HEK293 (cell line): ENCODE measurements around the gene SORBS2.

Source experiments
- CTCF ChIA-PET: fragments of 350-600 bp; formaldehyde crosslinking; extraction: SDS; loops from one replicate; lab custom pipeline; 2021; ENCODE audit warnings: antibody characterized with exemption; lab: Yijun Ruan, JAX
- POLR2A ChIA-PET: fragments of 300-600 bp; formaldehyde crosslinking; extraction: SDS; loops from one replicate; lab custom pipeline; 2020; ENCODE audit warnings: antibody characterized with exemption, inconsistent platforms; lab: Yijun Ruan, JAX
- H3K27ac ChIP-seq: fragments of 200-500 bp; sonication (Bioruptor generic); 2 replicates; pipeline ENCODE4 v1.5.1; 2014; ENCODE audit warnings: low read depth, low read length, control low read depth, inconsistent platforms; ENCODE audit errors: extremely low read depth
- H3K36me3 ChIP-seq, 2 experiments: fragments of 200-500 bp in 1 of 2; sonication (Bioruptor generic) in 1 of 2; 1 replicate in 1 of 2; 2 replicates in 1 of 2; pipeline ENCODE4 v1.5.1; 2014 to 2017; ENCODE audit warnings: inconsistent platforms in 2 of 2, low read length in 2 of 2; ENCODE audit not compliant: control insufficient read depth in 2 of 2, insufficient read depth in 1 of 2
- H3K4me1 ChIP-seq: fragments of 200-500 bp; sonication (Bioruptor generic); 2 replicates; pipeline ENCODE4 v1.5.1; 2014; ENCODE audit warnings: mild to moderate bottlenecking, low read length, inconsistent platforms; ENCODE audit not compliant: control insufficient read depth, insufficient read depth
- H3K4me3 ChIP-seq: 2 replicates; pipeline ENCODE4 v1.5.1; 2011; ENCODE audit warnings: low read depth, mild to moderate bottlenecking, control low read depth, low read length, moderate library complexity
- H3K9me3 ChIP-seq: fragments of 200-500 bp; sonication (Bioruptor generic); 2 replicates; pipeline ENCODE4 v1.5.1; 2014; ENCODE audit warnings: low read depth, low read length, inconsistent platforms; ENCODE audit not compliant: control insufficient read depth, insufficient read depth
- HOXD13 ChIP-seq: sonication (generic); formaldehyde crosslinking; IDR thresholded peaks from 2 replicates; pipeline ENCODE4 v1.8.0; 2022; ENCODE audit warnings: missing genetic modification reagents, borderline replicate concordance
- ZBTB7A ChIP-seq: fragments of 450-650 bp; formaldehyde crosslinking; IDR thresholded peaks from 2 replicates; pipeline ENCODE4 v1.5.1; 2016; ENCODE audit warnings: low read depth, missing biosample characterization, missing genetic modification characterization
- ZFP3 ChIP-seq: fragments of 450-650 bp; formaldehyde crosslinking; IDR thresholded peaks from 2 replicates; pipeline ENCODE4 v1.5.1; 2016; ENCODE audit warnings: low read depth, missing biosample characterization, missing genetic modification characterization
- ZNF138 ChIP-seq: fragments of 450-650 bp; formaldehyde crosslinking; IDR thresholded peaks from 2 replicates; pipeline ENCODE4 v1.5.1; 2016; ENCODE audit warnings: missing biosample characterization, missing genetic modification characterization, borderline replicate concordance
- ZNF16 ChIP-seq: fragments of 450-650 bp; formaldehyde crosslinking; IDR thresholded peaks from 2 replicates; pipeline ENCODE4 v1.5.1; 2016; ENCODE audit warnings: low read depth, missing biosample characterization, missing genetic modification characterization
- ZNF184 ChIP-seq: fragments of 450-650 bp; IDR thresholded peaks from 2 replicates; pipeline ENCODE4 v1.5.1; 2018; ENCODE audit warnings: missing biosample characterization, mild to moderate bottlenecking, missing genetic modification characterization
- ZNF302 ChIP-seq: fragments of 450-650 bp; formaldehyde crosslinking; IDR thresholded peaks from 2 replicates; pipeline ENCODE4 v1.5.1; 2016; ENCODE audit warnings: missing biosample characterization, missing genetic modification characterization, low read depth
- ZNF433 ChIP-seq: fragments of 450-650 bp; formaldehyde crosslinking; IDR thresholded peaks from 2 replicates; pipeline ENCODE4 v1.5.1; 2016; ENCODE audit warnings: missing biosample characterization, missing genetic modification characterization, low read depth
- ZNF529 ChIP-seq: fragments of 450-650 bp; formaldehyde crosslinking; IDR thresholded peaks from 2 replicates; pipeline ENCODE4 v1.5.1; 2017; ENCODE audit warnings: missing genetic modification characterization, missing biosample characterization; ENCODE audit not compliant: insufficient replicate concordance
- ZNF530 ChIP-seq: fragments of 450-650 bp; formaldehyde crosslinking; IDR thresholded peaks from 2 replicates; pipeline ENCODE4 v1.5.1; 2016; ENCODE audit warnings: low read depth, missing biosample characterization, missing genetic modification characterization
- ZNF571 ChIP-seq: fragments of 450-650 bp; formaldehyde crosslinking; IDR thresholded peaks from 2 replicates; pipeline ENCODE4 v1.5.0; 2017; ENCODE audit warnings: missing biosample characterization, missing genetic modification characterization
- ZNF664 ChIP-seq: fragments of 450-650 bp; formaldehyde crosslinking; IDR thresholded peaks from 2 replicates; pipeline ENCODE4 v1.5.1; 2016; ENCODE audit warnings: missing biosample characterization, missing genetic modification characterization
- ZSCAN16 ChIP-seq: fragments of 450-650 bp; formaldehyde crosslinking; IDR thresholded peaks from 2 replicates; pipeline ENCODE4 v1.5.1; 2016; ENCODE audit warnings: missing biosample characterization, missing genetic modification characterization
- TF ChIP-seq, protein P1 (sequence below): fragments of 450-650 bp; formaldehyde crosslinking; IDR thresholded peaks from 2 replicates; pipeline ENCODE4 v1.5.1; 2017; ENCODE audit warnings: missing biosample characterization, missing genetic modification characterization
- TF ChIP-seq, protein P2 (sequence below): fragments of 450-650 bp; formaldehyde crosslinking; IDR thresholded peaks from 2 replicates; pipeline ENCODE4 v1.5.1; 2016; ENCODE audit warnings: missing biosample characterization, missing genetic modification characterization
- TF ChIP-seq, protein P3 (sequence below): fragments of 450-650 bp; formaldehyde crosslinking; IDR thresholded peaks from 2 replicates; pipeline ENCODE4 v1.5.1; 2017; ENCODE audit warnings: missing biosample characterization, missing genetic modification characterization
- TF ChIP-seq, protein P4 (sequence below): fragments of 450-650 bp; formaldehyde crosslinking; IDR thresholded peaks from 2 replicates; pipeline ENCODE4 v1.5.0; 2017; ENCODE audit warnings: missing biosample characterization, missing genetic modification characterization, borderline replicate concordance
- TF ChIP-seq, protein P5 (sequence below): fragments of 450-650 bp; IDR thresholded peaks from 2 replicates; pipeline ENCODE4 v1.5.1; 2018; ENCODE audit warnings: missing biosample characterization, mild to moderate bottlenecking, missing genetic modification characterization

The SORBS2 gene

DNA sequence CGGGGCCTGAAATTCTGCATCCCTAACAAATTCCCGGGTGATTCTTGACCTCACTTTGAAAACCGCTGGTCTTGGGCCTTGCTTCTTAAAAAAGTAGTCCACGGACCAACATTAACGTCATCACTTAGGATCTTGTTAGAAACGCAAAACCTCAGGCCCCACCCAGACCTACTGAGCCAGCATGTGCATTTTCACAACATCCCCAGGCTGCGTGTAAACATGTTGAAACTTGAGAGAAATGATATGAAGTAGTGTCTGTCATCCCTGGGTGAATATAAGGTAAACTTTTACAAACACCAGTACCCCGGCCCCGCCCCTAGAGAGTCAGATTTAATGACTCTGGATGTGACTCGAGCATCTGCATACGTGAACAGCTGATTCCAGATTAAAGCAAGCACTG, 33.7 kb downstream of the SORBS2 start (continued):
- TF ChIP-seq, protein P1, sequence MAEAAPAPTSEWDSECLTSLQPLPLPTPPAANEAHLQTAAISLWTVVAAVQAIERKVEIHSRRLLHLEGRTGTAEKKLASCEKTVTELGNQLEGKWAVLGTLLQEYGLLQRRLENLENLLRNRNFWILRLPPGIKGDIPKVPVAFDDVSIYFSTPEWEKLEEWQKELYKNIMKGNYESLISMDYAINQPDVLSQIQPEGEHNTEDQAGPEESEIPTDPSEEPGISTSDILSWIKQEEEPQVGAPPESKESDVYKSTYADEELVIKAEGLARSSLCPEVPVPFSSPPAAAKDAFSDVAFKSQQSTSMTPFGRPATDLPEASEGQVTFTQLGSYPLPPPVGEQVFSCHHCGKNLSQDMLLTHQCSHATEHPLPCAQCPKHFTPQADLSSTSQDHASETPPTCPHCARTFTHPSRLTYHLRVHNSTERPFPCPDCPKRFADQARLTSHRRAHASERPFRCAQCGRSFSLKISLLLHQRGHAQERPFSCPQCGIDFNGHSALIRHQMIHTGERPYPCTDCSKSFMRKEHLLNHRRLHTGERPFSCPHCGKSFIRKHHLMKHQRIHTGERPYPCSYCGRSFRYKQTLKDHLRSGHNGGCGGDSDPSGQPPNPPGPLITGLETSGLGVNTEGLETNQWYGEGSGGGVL, result no peak
- TF ChIP-seq ZNF138 (tag by site-specific recombination), result no peak
- TF ChIP-seq, protein P2, sequence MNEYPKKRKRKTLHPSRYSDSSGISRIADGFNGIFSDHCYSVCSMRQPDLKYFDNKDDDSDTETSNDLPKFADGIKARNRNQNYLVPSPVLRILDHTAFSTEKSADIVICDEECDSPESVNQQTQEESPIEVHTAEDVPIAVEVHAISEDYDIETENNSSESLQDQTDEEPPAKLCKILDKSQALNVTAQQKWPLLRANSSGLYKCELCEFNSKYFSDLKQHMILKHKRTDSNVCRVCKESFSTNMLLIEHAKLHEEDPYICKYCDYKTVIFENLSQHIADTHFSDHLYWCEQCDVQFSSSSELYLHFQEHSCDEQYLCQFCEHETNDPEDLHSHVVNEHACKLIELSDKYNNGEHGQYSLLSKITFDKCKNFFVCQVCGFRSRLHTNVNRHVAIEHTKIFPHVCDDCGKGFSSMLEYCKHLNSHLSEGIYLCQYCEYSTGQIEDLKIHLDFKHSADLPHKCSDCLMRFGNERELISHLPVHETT (tag by site-specific recombination), result no peak

DNA sequence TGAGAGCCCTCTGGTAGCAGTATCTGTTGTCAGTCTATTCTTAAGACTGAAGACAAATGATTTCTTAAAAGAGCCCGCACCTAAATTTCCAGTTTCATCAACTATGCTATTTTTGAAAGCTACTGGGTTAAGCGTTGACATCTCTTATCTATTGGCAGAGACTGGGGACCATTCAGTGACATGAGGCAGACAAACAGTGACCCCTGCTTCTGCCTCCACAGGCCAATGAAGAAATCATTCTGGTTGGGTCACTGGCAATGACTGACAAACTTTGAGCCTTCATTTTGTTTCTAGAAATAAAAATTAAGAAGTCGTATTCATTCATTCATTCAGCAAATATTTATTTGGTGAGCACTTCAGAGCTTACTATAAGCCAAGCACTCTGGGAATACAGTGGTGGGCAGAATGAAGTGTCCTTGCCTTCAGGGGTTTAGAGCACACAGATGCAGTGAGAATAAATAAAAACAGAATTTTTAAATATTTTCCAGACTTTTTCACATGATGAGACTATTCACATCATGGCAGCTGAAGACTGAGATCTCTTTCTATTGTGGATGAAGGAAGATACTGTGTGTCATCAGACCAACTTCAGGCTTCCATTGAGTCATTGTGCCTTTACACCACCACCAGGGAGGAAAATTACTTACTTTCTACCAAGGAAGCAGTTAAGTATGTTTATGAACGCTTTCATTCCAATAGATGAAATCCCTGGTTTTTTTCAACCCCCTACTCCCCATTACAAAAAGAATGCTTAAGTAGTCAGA, 36.0 kb downstream of the SORBS2 start:
- Histone ChIP-seq H3K27ac (no peak overlapping the region), H3K9me3 (no peaks in the 10 kb centered on the region), H3K4me3 (no peak overlapping the region), H3K4me1 (peaks cover 9% of the 10 kb centered on the region), H3K36me3 (no peaks in the 10 kb centered on the region)
- ChIA-PET POLR2A (no interaction called here), CTCF (no interaction called here)
- TF ChIP-seq HOXD13 (CRISPR knock-in tag) (no peak), ZNF571 (tag by site-specific recombination) (no peak), ZNF302 (tag by site-specific recombination) (no peak), ZNF529 (tag by site-specific recombination) (no peak), ZBTB7A (tag by site-specific recombination) (no peak), ZNF664 (tag by site-specific recombination) (no peak), ZNF433 (tag by site-specific recombination) (no peak), ZSCAN16 (tag by site-specific recombination) (no peak), ZNF184 (no peak), ZNF530 (tag by site-specific recombination) (no peak), ZNF16 (tag by site-specific recombination) (no peak), ZFP3 (tag by site-specific recombination) (no peak)
- TF ChIP-seq, protein P3, sequence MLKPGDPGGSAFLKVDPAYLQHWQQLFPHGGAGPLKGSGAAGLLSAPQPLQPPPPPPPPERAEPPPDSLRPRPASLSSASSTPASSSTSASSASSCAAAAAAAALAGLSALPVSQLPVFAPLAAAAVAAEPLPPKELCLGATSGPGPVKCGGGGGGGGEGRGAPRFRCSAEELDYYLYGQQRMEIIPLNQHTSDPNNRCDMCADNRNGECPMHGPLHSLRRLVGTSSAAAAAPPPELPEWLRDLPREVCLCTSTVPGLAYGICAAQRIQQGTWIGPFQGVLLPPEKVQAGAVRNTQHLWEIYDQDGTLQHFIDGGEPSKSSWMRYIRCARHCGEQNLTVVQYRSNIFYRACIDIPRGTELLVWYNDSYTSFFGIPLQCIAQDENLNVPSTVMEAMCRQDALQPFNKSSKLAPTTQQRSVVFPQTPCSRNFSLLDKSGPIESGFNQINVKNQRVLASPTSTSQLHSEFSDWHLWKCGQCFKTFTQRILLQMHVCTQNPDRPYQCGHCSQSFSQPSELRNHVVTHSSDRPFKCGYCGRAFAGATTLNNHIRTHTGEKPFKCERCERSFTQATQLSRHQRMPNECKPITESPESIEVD, result no peak
- TF ChIP-seq, protein P4, sequence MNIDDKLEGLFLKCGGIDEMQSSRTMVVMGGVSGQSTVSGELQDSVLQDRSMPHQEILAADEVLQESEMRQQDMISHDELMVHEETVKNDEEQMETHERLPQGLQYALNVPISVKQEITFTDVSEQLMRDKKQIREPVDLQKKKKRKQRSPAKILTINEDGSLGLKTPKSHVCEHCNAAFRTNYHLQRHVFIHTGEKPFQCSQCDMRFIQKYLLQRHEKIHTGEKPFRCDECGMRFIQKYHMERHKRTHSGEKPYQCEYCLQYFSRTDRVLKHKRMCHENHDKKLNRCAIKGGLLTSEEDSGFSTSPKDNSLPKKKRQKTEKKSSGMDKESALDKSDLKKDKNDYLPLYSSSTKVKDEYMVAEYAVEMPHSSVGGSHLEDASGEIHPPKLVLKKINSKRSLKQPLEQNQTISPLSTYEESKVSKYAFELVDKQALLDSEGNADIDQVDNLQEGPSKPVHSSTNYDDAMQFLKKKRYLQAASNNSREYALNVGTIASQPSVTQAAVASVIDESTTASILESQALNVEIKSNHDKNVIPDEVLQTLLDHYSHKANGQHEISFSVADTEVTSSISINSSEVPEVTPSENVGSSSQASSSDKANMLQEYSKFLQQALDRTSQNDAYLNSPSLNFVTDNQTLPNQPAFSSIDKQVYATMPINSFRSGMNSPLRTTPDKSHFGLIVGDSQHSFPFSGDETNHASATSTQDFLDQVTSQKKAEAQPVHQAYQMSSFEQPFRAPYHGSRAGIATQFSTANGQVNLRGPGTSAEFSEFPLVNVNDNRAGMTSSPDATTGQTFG (tag by site-specific recombination), result no peak
- TF ChIP-seq, protein P5, sequence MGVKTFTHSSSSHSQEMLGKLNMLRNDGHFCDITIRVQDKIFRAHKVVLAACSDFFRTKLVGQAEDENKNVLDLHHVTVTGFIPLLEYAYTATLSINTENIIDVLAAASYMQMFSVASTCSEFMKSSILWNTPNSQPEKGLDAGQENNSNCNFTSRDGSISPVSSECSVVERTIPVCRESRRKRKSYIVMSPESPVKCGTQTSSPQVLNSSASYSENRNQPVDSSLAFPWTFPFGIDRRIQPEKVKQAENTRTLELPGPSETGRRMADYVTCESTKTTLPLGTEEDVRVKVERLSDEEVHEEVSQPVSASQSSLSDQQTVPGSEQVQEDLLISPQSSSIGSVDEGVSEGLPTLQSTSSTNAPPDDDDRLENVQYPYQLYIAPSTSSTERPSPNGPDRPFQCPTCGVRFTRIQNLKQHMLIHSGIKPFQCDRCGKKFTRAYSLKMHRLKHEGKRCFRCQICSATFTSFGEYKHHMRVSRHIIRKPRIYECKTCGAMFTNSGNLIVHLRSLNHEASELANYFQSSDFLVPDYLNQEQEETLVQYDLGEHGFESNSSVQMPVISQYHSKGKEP, result no peak
